Osteoblast (primary cell): ENCODE data around the gene ILF3. TPM values are rescaled to one million over a fixed set of nuclear protein-coding genes. Genes with fewer than 3 reads are reported as not detected.

ENCODE experiments used
- DNase-seq: peaks from one replicate; pipeline ENCODE4 v3.0.0; 2011; ENCODE audit warnings: low spot score, mixed read lengths; ENCODE audit not compliant: insufficient read length; ENCODE audit errors: missing footprints
- H2AFZ ChIP-seq: 2 replicates; pipeline ENCODE4 v1.6.0; 2011; ENCODE audit warnings: mild to moderate bottlenecking, low read length
- H3K27ac ChIP-seq: 2 replicates; pipeline ENCODE4 v1.5.1; 2011; ENCODE audit warnings: mild to moderate bottlenecking, low read depth, low read length, moderate library complexity
- H3K27me3 ChIP-seq: 2 replicates; pipeline ENCODE4 v1.6.0; 2012; ENCODE audit warnings: mild to moderate bottlenecking, control low read depth, inconsistent platforms, low read length, moderate library complexity; ENCODE audit not compliant: insufficient read depth
- H3K36me3 ChIP-seq: 2 replicates; pipeline ENCODE4 v1.5.1; 2011; ENCODE audit warnings: mild to moderate bottlenecking, low read length, control low read depth, moderate library complexity; ENCODE audit not compliant: insufficient read depth
- H3K4me1 ChIP-seq: 2 replicates; pipeline ENCODE4 v1.5.1; 2011; ENCODE audit warnings: mild to moderate bottlenecking, low read length, control low read depth, moderate library complexity; ENCODE audit not compliant: insufficient read depth
- H3K4me2 ChIP-seq: 2 replicates; pipeline ENCODE4 v1.6.0; 2011; ENCODE audit warnings: mild to moderate bottlenecking, low read length; ENCODE audit not compliant: insufficient read depth
- H3K4me3 ChIP-seq: fragments of 200-600 bp; sonication (generic); 3 replicates; pipeline ENCODE4 v1.5.1; 2012; ENCODE audit warnings: mild to moderate bottlenecking, low read length, inconsistent platforms; ENCODE audit not compliant: insufficient read depth
- H3K79me2 ChIP-seq: 2 replicates; pipeline ENCODE4 v1.6.0; 2012; ENCODE audit warnings: mild to moderate bottlenecking, low read length, control low read depth, inconsistent platforms; ENCODE audit not compliant: insufficient read depth
- H3K9me3 ChIP-seq: 2 replicates; pipeline ENCODE4 v1.5.1; 2011; ENCODE audit warnings: low read depth, low read length, control low read depth
- H4K20me1 ChIP-seq: 2 replicates; pipeline ENCODE4 v1.6.0; 2012; ENCODE audit warnings: mild to moderate bottlenecking, low read length, control low read depth; ENCODE audit not compliant: insufficient read depth
- CTCF ChIP-seq: IDR thresholded peaks from 2 replicates; pipeline ENCODE4 v1.5.1; 2011; ENCODE audit warnings: mild to moderate bottlenecking, low read depth, low read length, moderate library complexity; ENCODE audit errors: extremely low read depth
- total RNA-seq: library from RNA; depleted of rRNA; stranded (reverse); fragments of >200 nt; gene quantifications from 2 replicates; pipeline ENCODE4 v1.2.3, GENCODE V29; 2012

ILF3 gene
- total RNA-seq, 1 donor: 107 TPM

- no peak for TF ChIP-seq CTCF
- Histone ChIP-seq H3K27ac (no peak overlapping the region), H2AFZ (no peak overlapping the region), H3K36me3 (peaks cover 17% of the 10 kb centered on the region), H3K4me1 (no peaks in the 10 kb centered on the region), H3K4me2 (no peak overlapping the region), H3K4me3 (no peak overlapping the region), H3K9me3 (no peaks in the 10 kb centered on the region), H4K20me1 (peaks cover 69% of the 10 kb centered on the region), H3K27me3 (no peaks in the 10 kb centered on the region), H3K79me2 (peaks cover 97% of the 10 kb centered on the region)
- DNase-seq: no peak
These were observed 71.3 kb downstream of the ILF3 start for GRCh38 chr19:10725415-10725814.

GRCh38 chr19:10726268-10726667 is 72.1 kb downstream of the ILF3 start:
- TF ChIP-seq CTCF: no peak
- H3K4me2 ChIP-seq: no peak overlapping the region
- peaks cover 67% of the 10 kb centered on the region for H4K20me1 ChIP-seq
- H3K36me3 ChIP-seq: peaks cover 14% of the 10 kb centered on the region
- H3K79me2 ChIP-seq: peaks cover 97% of the 10 kb centered on the region
- H3K9me3 ChIP-seq: no peaks in the 10 kb centered on the region
- H3K27me3 ChIP-seq: no peaks in the 10 kb centered on the region
- H2AFZ ChIP-seq: no peak overlapping the region
- no peak for DNase-seq
- H3K4me1 ChIP-seq: no peaks in the 10 kb centered on the region
- no peak overlapping the region for H3K27ac ChIP-seq
- H3K4me3 ChIP-seq: no peak overlapping the region

- Histone ChIP-seq H3K79me2 (peaks cover 97% of the 10 kb centered on the region), H3K27me3 (no peaks in the 10 kb centered on the region), H3K4me2 (peak overlapping the region; percentile 12), H4K20me1 (peaks cover 57% of the 10 kb centered on the region), H3K9me3 (no peaks in the 10 kb centered on the region), H3K4me1 (no peaks in the 10 kb centered on the region), H3K27ac (peak overlapping the region; percentile 35), H3K4me3 (no peak overlapping the region), H3K36me3 (peaks cover 11% of the 10 kb centered on the region), H2AFZ (no peak overlapping the region)
- DNase-seq: peak; percentile 66
- TF ChIP-seq CTCF: no peak
These were observed 73.6 kb downstream of the ILF3 start for GRCh38 chr19:10727685-10728201.

- Histone ChIP-seq H3K27me3 (no peaks in the 10 kb centered on the region), H3K4me2 (no peak overlapping the region), H3K4me1 (no peaks in the 10 kb centered on the region), H3K9me3 (no peaks in the 10 kb centered on the region), H2AFZ (no peak overlapping the region), H4K20me1 (peaks cover 56% of the 10 kb centered on the region), H3K4me3 (no peak overlapping the region), H3K36me3 (peaks cover 8% of the 10 kb centered on the region), H3K79me2 (peaks cover 98% of the 10 kb centered on the region), H3K27ac (no peak overlapping the region)
- DNase-seq: no peak
- no peak for TF ChIP-seq CTCF
These were observed 75.3 kb downstream of the ILF3 start for GRCh38 chr19:10729411-10729810.
